Neural cell (in vitro differentiated cells): Measurements from ENCODE around the gene GTF2I.

Experiments
- CTCF ChIP-seq: fragments of 450-650 bp; IDR thresholded peaks from 2 replicates; pipeline ENCODE4 v1.5.1; 2014; ENCODE audit warnings: antibody characterized with exemption, mild to moderate bottlenecking, moderate library complexity; ENCODE audit not compliant: poor library complexity, severe bottlenecking
- EP300 ChIP-seq: fragments of 450-650 bp; conservative IDR thresholded peaks from 2 replicates; pipeline ENCODE4 v1.6.1; 2014; ENCODE audit warnings: antibody characterized with exemption, mild to moderate bottlenecking, moderate library complexity; ENCODE audit not compliant: poor library complexity, severe bottlenecking
- EZH2 ChIP-seq: fragments of 200-600, 300-800 bp; shearing (Covaris generic), sonication (generic); IDR thresholded peaks from 2 replicates; pipeline ENCODE4 v1.6.1; 2014; ENCODE audit warnings: antibody characterized with exemption, low read length, borderline replicate concordance, mild to moderate bottlenecking; ENCODE audit not compliant: insufficient read depth, poor library complexity, severe bottlenecking
- POLR2AphosphoS5 ChIP-seq: IDR thresholded peaks from 2 replicates; pipeline ENCODE4 v1.6.1; 2012
- REST ChIP-seq: IDR thresholded peaks from 2 replicates; pipeline ENCODE4 v1.6.1; 2012; ENCODE audit warnings: borderline replicate concordance
- SMC3 ChIP-seq: fragments of 450-650 bp; conservative IDR thresholded peaks from 2 replicates; pipeline ENCODE4 v1.6.1; 2014; ENCODE audit warnings: antibody characterized with exemption, mild to moderate bottlenecking, moderate library complexity; ENCODE audit not compliant: poor library complexity
- TAF1 ChIP-seq: IDR thresholded peaks from 2 replicates; pipeline ENCODE4 v1.6.1; 2012; ENCODE audit warnings: low read depth

- TF ChIP-seq POLR2AphosphoS5: no peak
- no peak for TF ChIP-seq CTCF
- no peak for TF ChIP-seq REST
- TF ChIP-seq SMC3: no peak
- no peak for TF ChIP-seq EZH2
- TF ChIP-seq TAF1: no peak
- TF ChIP-seq EP300: no peak
These were observed 25.0 kb upstream of the GTF2I start for GRCh38 chr7:74632505-74632904.
